ENCODE data around the gene CASP8.

DNA sequence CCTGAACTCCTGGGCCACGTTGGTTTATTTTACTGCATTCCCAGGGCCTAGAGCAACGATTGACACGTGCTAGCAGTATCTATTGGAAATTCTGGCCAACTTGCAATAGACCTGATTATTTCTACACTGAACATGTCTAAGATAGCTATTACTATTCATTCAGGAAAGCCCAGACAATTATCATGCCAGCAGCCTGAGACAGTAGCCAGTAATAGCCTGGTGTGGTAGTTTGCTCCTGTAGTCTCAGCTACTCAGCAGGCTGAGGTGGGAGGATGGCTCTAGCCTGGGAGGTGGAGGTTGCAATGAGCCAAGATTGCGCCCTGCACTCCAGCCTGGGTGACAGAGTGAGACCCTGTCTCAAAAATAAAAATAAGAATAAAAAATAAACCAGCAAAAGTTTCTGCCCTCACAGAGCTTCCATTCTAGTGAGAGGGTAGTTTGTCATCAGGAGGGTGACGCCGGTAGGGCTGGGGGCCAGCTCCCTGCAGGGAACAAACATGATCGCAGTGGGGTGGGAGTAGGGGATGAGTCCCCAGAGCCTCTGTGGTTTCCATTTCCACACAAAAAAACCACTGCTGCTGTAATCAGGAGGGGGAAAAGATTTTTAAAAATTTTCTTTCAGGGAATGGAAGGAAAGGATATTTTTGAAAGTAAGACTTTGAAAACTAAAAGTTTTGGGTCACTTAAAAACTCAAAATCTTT, 4.3 kb downstream of the CASP8 start:
- TF ChIP-seq HDAC2 (IDR thresholded peaks at IDR 0.05; ENCODE audit: borderline replicate concordance in 1 of 2, low read depth in 2 of 2, low read length in 2 of 2) (no peak), CEBPB (IDR thresholded peaks at IDR 0.05; ENCODE audit: low read depth, low read length) (no peak), JUND (IDR thresholded peaks at IDR 0.05; ENCODE audit: low read length) (no peak), RAD21 (IDR thresholded peaks at IDR 0.05 in 1 of 2, conservative IDR thresholded peaks at IDR 0.05 in 1 of 2; ENCODE audit: low read depth in 2 of 2, low read length in 2 of 2) (no peak), POLR2AphosphoS5 (IDR thresholded peaks at IDR 0.05; ENCODE audit: low read depth, low read length) (no peak), CHD1 (IDR thresholded peaks at IDR 0.05; ENCODE audit: low read depth, low read length) (no peak), RFX5 (IDR thresholded peaks at IDR 0.05; ENCODE audit: borderline replicate concordance, low read depth, low read length) (no peak)
- TF ChIP-seq, protein P1, sequence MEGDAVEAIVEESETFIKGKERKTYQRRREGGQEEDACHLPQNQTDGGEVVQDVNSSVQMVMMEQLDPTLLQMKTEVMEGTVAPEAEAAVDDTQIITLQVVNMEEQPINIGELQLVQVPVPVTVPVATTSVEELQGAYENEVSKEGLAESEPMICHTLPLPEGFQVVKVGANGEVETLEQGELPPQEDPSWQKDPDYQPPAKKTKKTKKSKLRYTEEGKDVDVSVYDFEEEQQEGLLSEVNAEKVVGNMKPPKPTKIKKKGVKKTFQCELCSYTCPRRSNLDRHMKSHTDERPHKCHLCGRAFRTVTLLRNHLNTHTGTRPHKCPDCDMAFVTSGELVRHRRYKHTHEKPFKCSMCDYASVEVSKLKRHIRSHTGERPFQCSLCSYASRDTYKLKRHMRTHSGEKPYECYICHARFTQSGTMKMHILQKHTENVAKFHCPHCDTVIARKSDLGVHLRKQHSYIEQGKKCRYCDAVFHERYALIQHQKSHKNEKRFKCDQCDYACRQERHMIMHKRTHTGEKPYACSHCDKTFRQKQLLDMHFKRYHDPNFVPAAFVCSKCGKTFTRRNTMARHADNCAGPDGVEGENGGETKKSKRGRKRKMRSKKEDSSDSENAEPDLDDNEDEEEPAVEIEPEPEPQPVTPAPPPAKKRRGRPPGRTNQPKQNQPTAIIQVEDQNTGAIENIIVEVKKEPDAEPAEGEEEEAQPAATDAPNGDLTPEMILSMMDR (IDR thresholded peaks at IDR 0.05; ENCODE audit: control extremely low read depth in 1 of 3, insufficient read depth in 1 of 3, low read depth in 1 of 3, low read length in 3 of 3), result no peak
- TF ChIP-seq, protein P2, sequence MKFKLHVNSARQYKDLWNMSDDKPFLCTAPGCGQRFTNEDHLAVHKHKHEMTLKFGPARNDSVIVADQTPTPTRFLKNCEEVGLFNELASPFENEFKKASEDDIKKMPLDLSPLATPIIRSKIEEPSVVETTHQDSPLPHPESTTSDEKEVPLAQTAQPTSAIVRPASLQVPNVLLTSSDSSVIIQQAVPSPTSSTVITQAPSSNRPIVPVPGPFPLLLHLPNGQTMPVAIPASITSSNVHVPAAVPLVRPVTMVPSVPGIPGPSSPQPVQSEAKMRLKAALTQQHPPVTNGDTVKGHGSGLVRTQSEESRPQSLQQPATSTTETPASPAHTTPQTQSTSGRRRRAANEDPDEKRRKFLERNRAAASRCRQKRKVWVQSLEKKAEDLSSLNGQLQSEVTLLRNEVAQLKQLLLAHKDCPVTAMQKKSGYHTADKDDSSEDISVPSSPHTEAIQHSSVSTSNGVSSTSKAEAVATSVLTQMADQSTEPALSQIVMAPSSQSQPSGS (IDR thresholded peaks at IDR 0.05; ENCODE audit: low read length), result no peak
